Prostate gland (tissue), 2 donors: Measurements from ENCODE around the gene RAB8B.

ENCODE experiments used
- CTCF ChIP-seq, 4 experiments: fragments of 200-600 bp in 2 of 4; fragments of 450-650 bp in 2 of 4; sonication (generic) in 2 of 4; IDR thresholded peaks; 1 replicate in 3 of 4; 2 replicates in 1 of 4; pipeline ENCODE4 v1.5.1; 2016 to 2019; ENCODE audit warnings: antibody characterized with exemption in 4 of 4, mild to moderate bottlenecking in 2 of 4, moderate library complexity in 2 of 4
- POLR2A ChIP-seq: fragments of 450-650 bp; IDR thresholded peaks from one replicate; pipeline ENCODE4 v1.6.1; 2016; ENCODE audit warnings: antibody characterized with exemption, mild to moderate bottlenecking
- POLR2AphosphoS5 ChIP-seq: sonication (generic); formaldehyde crosslinking; IDR thresholded peaks from one replicate; pipeline ENCODE4 v1.6.1; 2017; ENCODE audit warnings: antibody characterized with exemption

GRCh38 chr15:63188247-63188925 is 1.0 kb upstream of the RAB8B start:
- TF ChIP-seq CTCF (IDR thresholded peaks at IDR 0.05): no peak
- no peak for TF ChIP-seq POLR2A
- TF ChIP-seq POLR2AphosphoS5: no peak
